B cell (primary cell): ENCODE results near the gene CRHR2. TPM values are rescaled to one million over a fixed set of nuclear protein-coding genes. Genes with fewer than 3 reads are reported as not detected.

ENCODE experiments used
- ATAC-seq: fragments of 200-7000 bp; cut with Tn5 transposase; one replicate; pipeline ENCODE4 v1.10.0; 2021; ENCODE audit warnings: low read depth, mild to moderate bottlenecking, moderate number of reproducible peaks, moderate library complexity
- CTCF ChIA-PET: fragments of 350-600 bp; sonication (Branson Sonifier 250); formaldehyde crosslinking; loops from one replicate; lab custom pipeline; 2021; ENCODE audit warnings: antibody characterized with exemption, inconsistent platforms; lab: Charles Lee
- POLR2A ChIA-PET: fragments of 350-600 bp; sonication (Branson Sonifier 250); formaldehyde crosslinking; loops from one replicate; lab custom pipeline; 2021; ENCODE audit warnings: antibody characterized with exemption; lab: Charles Lee
- DNase-seq: peaks from one replicate; pipeline ENCODE4 v3.0.0; 2013
- H2AFZ ChIP-seq: 2 replicates; pipeline ENCODE4 v1.6.1; 2012; ENCODE audit warnings: mild to moderate bottlenecking, low read depth, low read length; ENCODE audit not compliant: insufficient read depth, poor library complexity, severe bottlenecking
- H3K27ac ChIP-seq, 2 donors: 1 replicate in 1 of 2; 2 replicates in 1 of 2; pipeline ENCODE4 v1.5.1; 2012 to 2013; ENCODE audit warnings: low read length in 2 of 2, mild to moderate bottlenecking in 2 of 2, moderate library complexity in 1 of 2
- H3K27me3 ChIP-seq, 4 experiments: fragments of 200-600 bp in 1 of 4; sonication (generic) in 1 of 4; replicated peaks in 1 of 4; 1 replicate in 2 of 4; 2 replicates in 2 of 4; pipeline versions ENCODE4 v1.6.1 to v1.7.0; 2013 to 2016; ENCODE audit warnings: low read length in 3 of 4, mild to moderate bottlenecking in 2 of 4, mixed read lengths in 1 of 4, moderate library complexity in 1 of 4; ENCODE audit not compliant: insufficient read depth in 4 of 4, control insufficient read depth in 3 of 4; ENCODE audit errors: control extremely low read depth in 1 of 4
- H3K36me3 ChIP-seq, 2 experiments: replicated peaks in 1 of 2; 1 replicate in 1 of 2; 2 replicates in 1 of 2; pipeline versions ENCODE4 v1.6.1 to v1.7.1; 2013; ENCODE audit warnings: low read length in 1 of 2; ENCODE audit not compliant: insufficient read depth in 2 of 2, control insufficient read depth in 1 of 2; ENCODE audit errors: control extremely low read depth in 1 of 2, extremely low read depth in 1 of 2
- H3K4me1 ChIP-seq, 2 donors: fragments of 200-600 bp in 1 of 2; sonication (generic) in 1 of 2; 1 replicate in 1 of 2; 2 replicates in 1 of 2; pipeline versions ENCODE4 v1.5.1 to v1.6.1; 2013 to 2017; ENCODE audit warnings: low read length in 2 of 2; ENCODE audit not compliant: control insufficient read depth in 2 of 2, insufficient read depth in 2 of 2
- H3K4me2 ChIP-seq: replicated peaks from 2 replicates; pipeline ENCODE3; 2012; ENCODE audit warnings: mild to moderate bottlenecking, low read depth, low read length; ENCODE audit not compliant: poor library complexity, severe bottlenecking
- H3K4me3 ChIP-seq, 5 experiments: fragments of 200-600 bp in 1 of 5; sonication (generic) in 1 of 5; 1 replicate in 3 of 5; 2 replicates in 2 of 5; pipeline versions ENCODE4 v1.5.1 to v1.7.0; 2011 to 2016; ENCODE audit warnings: low read length in 4 of 5, mild to moderate bottlenecking in 4 of 5, low read depth in 2 of 5, control low read depth in 1 of 5, moderate library complexity in 1 of 5; ENCODE audit not compliant: insufficient read depth in 1 of 5; ENCODE audit errors: control extremely low read depth in 1 of 5, extremely low read depth in 1 of 5
- H3K79me2 ChIP-seq: fragments of 200-600 bp; sonication (generic); one replicate; pipeline ENCODE4 v1.6.0; 2016; ENCODE audit warnings: low read length; ENCODE audit not compliant: control insufficient read depth, insufficient read depth
- H3K9ac ChIP-seq: fragments of 200-600 bp; sonication (generic); 2 replicates; pipeline ENCODE4 v1.6.1; 2017; ENCODE audit warnings: mild to moderate bottlenecking, low read length, moderate library complexity
- H3K9me3 ChIP-seq, 3 donors: one replicate each; pipeline versions ENCODE4 v1.6.1 to v1.7.1; 2013; ENCODE audit warnings: low read length in 2 of 3; ENCODE audit not compliant: control insufficient read depth in 2 of 3, insufficient read depth in 1 of 3; ENCODE audit errors: control extremely low read depth in 1 of 3
- H4K20me1 ChIP-seq: 2 replicates; pipeline ENCODE4 v1.6.0; 2012; ENCODE audit warnings: mild to moderate bottlenecking, low read length; ENCODE audit not compliant: insufficient read depth, control insufficient read depth, poor library complexity, severe bottlenecking
- H3K27ac Mint-ChIP-seq: one replicate; pipeline ENCODE4 v1.8.0; 2021; ENCODE audit warnings: mixed read lengths
- H3K27me3 Mint-ChIP-seq: one replicate; pipeline ENCODE4 v1.8.0; 2021; ENCODE audit warnings: mixed read lengths
- H3K4me1 Mint-ChIP-seq: one replicate; pipeline ENCODE4 v1.8.0; 2021; ENCODE audit warnings: mixed read lengths
- H3K4me3 Mint-ChIP-seq: one replicate; pipeline ENCODE4 v1.8.0; 2021; ENCODE audit warnings: mixed read lengths
- H3K9me3 Mint-ChIP-seq: one replicate; pipeline ENCODE4 v1.8.0; 2022; ENCODE audit warnings: mixed read lengths; ENCODE audit not compliant: insufficient read depth
- EZH2 ChIP-seq: IDR thresholded peaks from 2 replicates; pipeline ENCODE4 v1.6.1; 2012; ENCODE audit warnings: borderline replicate concordance, low read depth, mild to moderate bottlenecking, moderate library complexity, low read length; ENCODE audit not compliant: insufficient read depth, poor library complexity, severe bottlenecking
- WGBS: methylation state at CpG from one replicate; pipeline ENCODE4 v1.1.5; 2013; ENCODE audit warnings: missing lambda C conversion rate; ENCODE audit not compliant: insufficient coverage; 5-methylcytosine and 5-hydroxymethylcytosine counted together
- intact Hi-C: fragments of 100-400 bp; cut with micrococcal nuclease; formaldehyde crosslinking; loops from one replicate; pipeline ENCODE4 v1.10.0; 2022
- polyA plus RNA-seq: library from polyadenylated mRNA; depleted of rRNA; stranded (reverse); fragments of >200 nt; gene quantifications from 2 replicates; pipeline ENCODE4 v1.2.3, GENCODE V29; 2012
- total RNA-seq, 2 donors: library from RNA; stranded (reverse); fragments of 120-200 nt in 1 of 2; gene quantifications; 1 replicate in 1 of 2; 2 replicates in 1 of 2; pipeline versions ENCODE4 v1.2.3 to v1.2.4, GENCODE V29; 2013 to 2022
- TF ChIP-seq, protein P1 (sequence below): fragments of 200-600 bp; IDR thresholded peaks from one replicate; pipeline ENCODE4 v1.8.0; 2022; ENCODE audit warnings: antibody characterized with exemption, mild to moderate bottlenecking

CRHR2 gene
- total and polyA plus RNA-seq, 2 donors (not counting 1 experiment from before 2014, with no cell fraction given) = not detected

- no peaks in the 10 kb centered on the region for H3K4me1 ChIP-seq
- Mint-ChIP-seq H3K4me3 (no peak overlapping the region), H3K27me3 (no peaks in the 10 kb centered on the region), H3K27ac (no peak overlapping the region), H3K9me3 (no peaks in the 10 kb centered on the region), H3K4me1 (no peaks in the 10 kb centered on the region)
- H3K9ac ChIP-seq = no peak overlapping the region
- H3K36me3 ChIP-seq = no peaks in the 10 kb centered on the region
- H3K4me3 ChIP-seq = no peak overlapping the region
- no peaks in the 10 kb centered on the region for H3K27me3 ChIP-seq
- ATAC-seq (no peak), DNase-seq (no peak)
- no peak overlapping the region for H3K4me2 ChIP-seq
- TF ChIP-seq, protein P1, sequence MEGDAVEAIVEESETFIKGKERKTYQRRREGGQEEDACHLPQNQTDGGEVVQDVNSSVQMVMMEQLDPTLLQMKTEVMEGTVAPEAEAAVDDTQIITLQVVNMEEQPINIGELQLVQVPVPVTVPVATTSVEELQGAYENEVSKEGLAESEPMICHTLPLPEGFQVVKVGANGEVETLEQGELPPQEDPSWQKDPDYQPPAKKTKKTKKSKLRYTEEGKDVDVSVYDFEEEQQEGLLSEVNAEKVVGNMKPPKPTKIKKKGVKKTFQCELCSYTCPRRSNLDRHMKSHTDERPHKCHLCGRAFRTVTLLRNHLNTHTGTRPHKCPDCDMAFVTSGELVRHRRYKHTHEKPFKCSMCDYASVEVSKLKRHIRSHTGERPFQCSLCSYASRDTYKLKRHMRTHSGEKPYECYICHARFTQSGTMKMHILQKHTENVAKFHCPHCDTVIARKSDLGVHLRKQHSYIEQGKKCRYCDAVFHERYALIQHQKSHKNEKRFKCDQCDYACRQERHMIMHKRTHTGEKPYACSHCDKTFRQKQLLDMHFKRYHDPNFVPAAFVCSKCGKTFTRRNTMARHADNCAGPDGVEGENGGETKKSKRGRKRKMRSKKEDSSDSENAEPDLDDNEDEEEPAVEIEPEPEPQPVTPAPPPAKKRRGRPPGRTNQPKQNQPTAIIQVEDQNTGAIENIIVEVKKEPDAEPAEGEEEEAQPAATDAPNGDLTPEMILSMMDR = no peak
- TF ChIP-seq EZH2 = no peak
- no peaks in the 10 kb centered on the region for H4K20me1 ChIP-seq
- ChIA-PET CTCF (no interaction called here), POLR2A (no interaction called here)
- H3K9me3 ChIP-seq = no peaks in the 10 kb centered on the region
- WGBS = 96% methylated on average over 12 of the region's 15 CpGs
- H3K79me2 ChIP-seq = no peaks in the 10 kb centered on the region
- no peak overlapping the region for H2AFZ ChIP-seq
- no peak overlapping the region for H3K27ac ChIP-seq
- intact Hi-C loops = no loop called here
Measured at GRCh38 chr7:30654296-30655090, 27.8 kb downstream of the CRHR2 start.
